Endothelial cell of umbilical vein (primary cell): ENCODE results near the gene SPRED2. TPM values are rescaled to one million over a fixed set of nuclear protein-coding genes. Genes with fewer than 3 reads are reported as not detected.

Experiments used
- BruUV-seq: library from RNA; stranded (reverse); fragments of 400-500 nt; replicated peaks from 2 replicates; lab custom pipeline; 2021; lab: Mats Ljungman, UMichigan
- CTCF ChIA-PET: fragments of 300-600, 350-600 bp; sonication (Branson Sonifier 250); formaldehyde crosslinking; loops from one replicate; lab custom pipeline; 2021; ENCODE audit warnings: antibody characterized with exemption, inconsistent platforms; lab: Charles Lee
- POLR2A ChIA-PET: fragments of 300-600, 350-600 bp; sonication (Branson Sonifier 250); formaldehyde crosslinking; loops from one replicate; lab custom pipeline; 2021; ENCODE audit warnings: antibody characterized with exemption, inconsistent platforms; lab: Charles Lee
- DNase-seq: peaks from one replicate; pipeline ENCODE4 v3.0.0-alpha.2; 2011; ENCODE audit warnings: low read depth, low spot score
- FAIRE-seq: peaks from 2 replicates; lab custom pipeline; 2011; peaks lifted over from hg19 to GRCh38; lab: Jason Lieb, UNC
- H2AFZ ChIP-seq: 2 replicates; pipeline ENCODE4 v1.6.0; 2012; ENCODE audit warnings: low read depth, low read length, control low read depth, inconsistent platforms
- H3K27ac ChIP-seq: 2 replicates; pipeline ENCODE4 v1.5.1; 2011; ENCODE audit warnings: low read depth, mild to moderate bottlenecking, control low read depth, low read length, moderate library complexity; ENCODE audit not compliant: insufficient read depth
- H3K27me3 ChIP-seq, 2 experiments: 2 replicates each; pipeline versions ENCODE4 v1.6.0 to v1.6.1; 2011; ENCODE audit warnings: low read length in 2 of 2, mixed read lengths in 1 of 2; ENCODE audit not compliant: control insufficient read depth in 2 of 2, insufficient read depth in 2 of 2
- H3K36me3 ChIP-seq, 2 experiments: 2 replicates in 1 of 2; 3 replicates in 1 of 2; pipeline ENCODE4 v1.5.1; 2011; ENCODE audit warnings: low read length in 2 of 2, mild to moderate bottlenecking in 1 of 2, moderate library complexity in 1 of 2; ENCODE audit not compliant: control insufficient read depth in 2 of 2, insufficient read depth in 2 of 2; ENCODE audit errors: extremely low read depth in 1 of 2
- H3K4me1 ChIP-seq: 3 replicates; pipeline ENCODE4 v1.5.1; 2011; ENCODE audit warnings: mild to moderate bottlenecking, low read length; ENCODE audit not compliant: control insufficient read depth, insufficient read depth; ENCODE audit errors: extremely low read depth
- H3K4me2 ChIP-seq: 2 replicates; pipeline ENCODE4 v1.6.1; 2011; ENCODE audit warnings: low read length, control low read depth, mixed read lengths; ENCODE audit not compliant: insufficient read depth
- H3K4me3 ChIP-seq, 3 experiments: fragments of 200-600 bp in 1 of 3; sonication (generic), shearing (Covaris generic) in 1 of 3; replicated peaks in 1 of 3; 2 replicates each; pipeline ENCODE4 v1.5.1; 2011 to 2016; ENCODE audit warnings: control low read depth in 3 of 3, low read length in 3 of 3, mild to moderate bottlenecking in 2 of 3, inconsistent platforms in 1 of 3, low read depth in 1 of 3, moderate library complexity in 1 of 3; ENCODE audit not compliant: insufficient read depth in 1 of 3
- H3K79me2 ChIP-seq: 2 replicates; pipeline ENCODE4 v1.6.0; 2012; ENCODE audit warnings: low read length, inconsistent platforms; ENCODE audit not compliant: control insufficient read depth, insufficient read depth
- H3K9ac ChIP-seq: replicated peaks from 2 replicates; pipeline ENCODE3; 2011; ENCODE audit warnings: low read length, control low read depth; ENCODE audit not compliant: insufficient read depth; ENCODE audit errors: extremely low read depth
- H3K9me1 ChIP-seq: replicated peaks from 3 replicates; pipeline ENCODE4 v1.6.0; 2011; ENCODE audit warnings: mild to moderate bottlenecking, low read length; ENCODE audit not compliant: control insufficient read depth, insufficient read depth; ENCODE audit errors: extremely low read depth
- H3K9me3 ChIP-seq: replicated peaks from 2 replicates; pipeline ENCODE4 v1.5.1; 2012; ENCODE audit warnings: low read length, inconsistent platforms; ENCODE audit not compliant: control insufficient read depth, insufficient read depth
- H4K20me1 ChIP-seq: replicated peaks from 2 replicates; pipeline ENCODE3; 2011; ENCODE audit warnings: mild to moderate bottlenecking, low read length; ENCODE audit not compliant: control insufficient read depth, insufficient read depth; ENCODE audit errors: extremely low read depth
- CTCF ChIP-seq, 2 donors: IDR thresholded peaks; 1 replicate in 1 of 2; 2 replicates in 1 of 2; pipeline ENCODE4 v1.5.1; 2011; ENCODE audit warnings: low read length in 2 of 2, mild to moderate bottlenecking in 2 of 2, moderate library complexity in 2 of 2, control low read depth in 1 of 2, inconsistent platforms in 1 of 2, low read depth in 1 of 2; ENCODE audit not compliant: insufficient read depth in 1 of 2; ENCODE audit errors: extremely low read depth in 1 of 2
- EZH2 ChIP-seq: IDR thresholded peaks from 2 replicates; pipeline ENCODE4 v1.6.1; 2012; ENCODE audit warnings: borderline replicate concordance, low read depth, mild to moderate bottlenecking, moderate library complexity, low read length, inconsistent platforms; ENCODE audit not compliant: severe bottlenecking
- FOS ChIP-seq: IDR thresholded peaks from 2 replicates; pipeline ENCODE4 v1.6.1; 2011; ENCODE audit warnings: mild to moderate bottlenecking, low read length, moderate library complexity, borderline replicate concordance; ENCODE audit not compliant: insufficient read depth
- GATA2 ChIP-seq: IDR thresholded peaks from 2 replicates; pipeline ENCODE4 v1.7.0; 2011; ENCODE audit warnings: low read depth, mild to moderate bottlenecking, moderate library complexity, mixed read lengths, low read length; ENCODE audit not compliant: insufficient read length, insufficient read depth
- JUN ChIP-seq: IDR thresholded peaks from 2 replicates; pipeline ENCODE4 v1.6.1; 2011; ENCODE audit warnings: borderline replicate concordance, low read depth; ENCODE audit not compliant: insufficient read length, insufficient read depth
- MAX ChIP-seq: IDR thresholded peaks from 2 replicates; pipeline ENCODE4 v1.6.1; 2011; ENCODE audit not compliant: insufficient read depth, insufficient read length
- MYC ChIP-seq: IDR thresholded peaks from one replicate; pipeline ENCODE4 v1.6.1; 2011; ENCODE audit warnings: mild to moderate bottlenecking, low read depth, low read length
- POLR2A ChIP-seq: IDR thresholded peaks from 2 replicates; pipeline ENCODE4 v1.6.1; 2012; ENCODE audit warnings: low read depth, mild to moderate bottlenecking, control low read depth, low read length
- POLR2AphosphoS5 ChIP-seq: IDR thresholded peaks from 2 replicates; pipeline ENCODE4 v1.6.1; 2012; ENCODE audit warnings: low read depth, mild to moderate bottlenecking, control low read depth, low read length, moderate library complexity; ENCODE audit not compliant: insufficient read depth
- dilution Hi-C: fragments of 300-500 bp; cut with MboI; formaldehyde crosslinking; loops from one replicate; pipeline ENCODE4 v1.15.0; 2019; ENCODE audit warnings: low sequenced_read_pairs; ENCODE audit not compliant: extremely low pct_ligation_motif_present
- intact Hi-C: fragments of 100-400 bp; cut with micrococcal nuclease; formaldehyde crosslinking; loops from one replicate; pipeline ENCODE4 v1.10.0; 2022
- polyA plus RNA-seq, 4 experiments: library from polyadenylated mRNA; depleted of rRNA in 3 of 4; stranded (reverse) in 3 of 4; unstranded in 1 of 4; fragments of >200 nt; gene quantifications; 2 replicates each; pipeline versions ENCODE4 v1.2.1 to v1.2.3, GENCODE V29; 2011 to 2012; ENCODE audit warnings: missing spikeins in 1 of 4
- total RNA-seq: library from RNA; stranded (reverse); gene quantifications from 2 replicates; pipeline ENCODE4 v1.2.3, GENCODE V29; 2021

SPRED2 gene
- total and polyA plus RNA-seq, 2 donors (not counting 3 experiments of a cell fraction or from before 2014, with no cell fraction given) = 3.6 to 9.6 TPM

GRCh38 chr2:65438137-65438899 lies 5.9 kb upstream of the SPRED2 start:
- BruUV-seq = no TSS peak
- Histone ChIP-seq H3K4me3 (no peak overlapping the region), H3K27me3 (peaks cover 26 to 35% of the 10 kb centered on the region in 2 experiments), H2AFZ (no peak overlapping the region), H3K9me3 (no peaks in the 10 kb centered on the region), H3K4me1 (peaks cover 11% of the 10 kb centered on the region), H3K36me3 (no peaks in the 10 kb centered on the region), H3K27ac (no peak overlapping the region), H3K4me2 (no peak overlapping the region), H4K20me1 (no peaks in the 10 kb centered on the region), H3K79me2 (no peaks in the 10 kb centered on the region), H3K9ac (no peak overlapping the region), H3K9me1 (no peaks in the 10 kb centered on the region)
- DNase-seq = no peak
- CTCF ChIA-PET = interaction anchor here (0.8 to 1.2 kb wide), 2 partner anchors 87 to 173 kb away, joined by 3 to 6 read pairs; no protein-coding TSS in a partner anchor
- FAIRE-seq = no peak
- TF ChIP-seq POLR2A = no peak
- no peak for TF ChIP-seq GATA2
- no peak for TF ChIP-seq EZH2
- no peak for TF ChIP-seq CTCF (IDR thresholded peaks at IDR 0.05; ENCODE audit: extremely low read depth in 1 of 2, insufficient read depth in 1 of 2, low read depth in 1 of 2, low read length in 2 of 2)
- no peak for TF ChIP-seq MAX
- TF ChIP-seq FOS = no peak
- no peak for TF ChIP-seq JUN
- no peak for TF ChIP-seq MYC
- TF ChIP-seq POLR2AphosphoS5 = no peak
- intact Hi-C loops = loop anchor here (10.0 kb wide), 1 partner anchor 996 kb away; the partner anchor contains the start of gene MEIS1
- dilution Hi-C loops = no loop called here
- POLR2A ChIA-PET = no interaction called here
